HCT116 (cell line): ENCODE results near the gene BMAL1. TPM values are rescaled to one million over a fixed set of nuclear protein-coding genes. Genes with fewer than 3 reads are reported as not detected.

Experiments
- ATAC-seq: fragments of 200-7000 bp; cut with Tn5 transposase; 2 replicates; pipeline ENCODE4 v1.9.1; 2020; ENCODE audit warnings: mild to moderate bottlenecking, moderate library complexity
- BruUV-seq: library from RNA; stranded (reverse); fragments of 400-500 nt; replicated peaks from 2 replicates; lab custom pipeline; 2021; lab: Mats Ljungman, UMichigan
- CTCF ChIA-PET: fragments of 300-600 bp; sonication (Branson Sonifier 250); formaldehyde crosslinking; loops from one replicate; lab custom pipeline; 2021; ENCODE audit warnings: antibody characterized with exemption; lab: Charles Lee
- POLR2A ChIA-PET: fragments of 300-600, 350-600 bp; sonication (Branson Sonifier 250); formaldehyde crosslinking; loops from one replicate; lab custom pipeline; 2021; ENCODE audit warnings: antibody characterized with exemption; lab: Charles Lee
- RAD21 ChIA-PET, 2 experiments: fragments of 300-600 bp; sonication (Branson Sonifier 250); formaldehyde crosslinking; loops; one replicate each; lab custom pipeline; 2023; ENCODE audit warnings: low total read pairs in 2 of 2; ENCODE audit not compliant: uncharacterized antibody in 2 of 2, unreplicated experiment in 2 of 2, low non-redundant PET in 1 of 2; lab: Charles Lee
- DNase-seq: peaks from one replicate; pipeline ENCODE4 v3.0.0-alpha.2; 2010; ENCODE audit warnings: low read depth, low spot score
- H2AFZ ChIP-seq: fragments of 200-600 bp; shearing (Covaris generic), sonication (generic); 2 replicates; pipeline ENCODE4 v1.6.1; 2017; ENCODE audit warnings: low read depth, mixed run types, mixed read lengths, antibody characterized with exemption, low read length; ENCODE audit not compliant: poor library complexity, severe bottlenecking
- H3K27ac ChIP-seq: 2 replicates; pipeline ENCODE4 v1.5.1; 2012; ENCODE audit warnings: low read depth, low read length
- H3K27me3 ChIP-seq: fragments of 200-600 bp; sonication (generic); 2 replicates; pipeline ENCODE4 v1.6.1; 2016; ENCODE audit warnings: mixed run types, low read length, mixed read lengths; ENCODE audit not compliant: insufficient read depth
- H3K36me3 ChIP-seq, 2 experiments: fragments of 200-500 bp in 1 of 2; fragments of 200-600 bp in 1 of 2; sonication (Bioruptor generic) in 1 of 2; sonication (generic) in 1 of 2; 2 replicates each; pipeline versions ENCODE4 v1.5.1 to v1.6.1; 2014 to 2016; ENCODE audit warnings: low read length in 2 of 2, inconsistent platforms in 1 of 2, mixed read lengths in 1 of 2, mixed run types in 1 of 2; ENCODE audit not compliant: insufficient read depth in 2 of 2, control insufficient read depth in 1 of 2
- H3K4me1 ChIP-seq, 2 experiments: fragments of 200-600 bp in 1 of 2; sonication (generic) in 1 of 2; 2 replicates each; pipeline versions ENCODE4 v1.5.1 to v1.6.1; 2012 to 2017; ENCODE audit warnings: low read length in 2 of 2, inconsistent platforms in 1 of 2, mild to moderate bottlenecking in 1 of 2, mixed read lengths in 1 of 2, mixed run types in 1 of 2, moderate library complexity in 1 of 2; ENCODE audit not compliant: insufficient read depth in 2 of 2, control insufficient read depth in 1 of 2
- H3K4me2 ChIP-seq: fragments of 200-600 bp; sonication (generic); 2 replicates; pipeline ENCODE4 v1.6.1; 2017; ENCODE audit warnings: mixed run types, low read length, mixed read lengths
- H3K4me3 ChIP-seq, 2 experiments: fragments of 200-600 bp in 1 of 2; sonication (generic) in 1 of 2; replicated peaks in 1 of 2; 2 replicates each; pipeline ENCODE4 v1.5.1; 2011 to 2016; ENCODE audit warnings: low read length in 2 of 2, control low read depth in 1 of 2, low read depth in 1 of 2, mild to moderate bottlenecking in 1 of 2, mixed read lengths in 1 of 2, mixed run types in 1 of 2
- H3K79me2 ChIP-seq: fragments of 200-600 bp; sonication (generic); 2 replicates; pipeline ENCODE4 v1.6.1; 2017; ENCODE audit warnings: mild to moderate bottlenecking, mixed run types, low read length, moderate library complexity, mixed read lengths; ENCODE audit not compliant: insufficient read depth
- H3K9ac ChIP-seq: fragments of 200-600 bp; sonication (generic); 2 replicates; pipeline ENCODE4 v1.6.1; 2016; ENCODE audit warnings: low read length, mixed read lengths
- H3K9me2 ChIP-seq: fragments of 200-600 bp; sonication (generic), shearing (Covaris generic); 2 replicates; pipeline ENCODE4 v1.6.1; 2017; ENCODE audit warnings: mixed run types, mild to moderate bottlenecking, moderate library complexity; ENCODE audit not compliant: insufficient read depth
- H3K9me3 ChIP-seq, 2 experiments: fragments of 200-500 bp in 1 of 2; fragments of 200-600 bp in 1 of 2; sonication (Bioruptor generic) in 1 of 2; sonication (generic) in 1 of 2; 2 replicates each; pipeline ENCODE4 v1.6.1; 2014 to 2017; ENCODE audit warnings: low read length in 2 of 2, mixed read lengths in 2 of 2, inconsistent platforms in 1 of 2, low read depth in 1 of 2, mild to moderate bottlenecking in 1 of 2, mixed run types in 1 of 2, moderate library complexity in 1 of 2; ENCODE audit not compliant: control insufficient read depth in 1 of 2, insufficient read depth in 1 of 2
- H4K20me1 ChIP-seq: fragments of 200-600 bp; sonication (generic), shearing (Covaris generic); 2 replicates; pipeline ENCODE4 v1.6.1; 2017; ENCODE audit warnings: mixed run types, mild to moderate bottlenecking, moderate library complexity; ENCODE audit not compliant: insufficient read depth
- ATF3 ChIP-seq: IDR thresholded peaks from 2 replicates; pipeline ENCODE4 v1.6.1; 2012
- CBX3 ChIP-seq: IDR thresholded peaks from 2 replicates; pipeline ENCODE4 v1.6.1; 2012; ENCODE audit warnings: low read depth
- CEBPB ChIP-seq: IDR thresholded peaks from 2 replicates; pipeline ENCODE4 v1.6.1; 2012; ENCODE audit warnings: low read depth
- CTCF ChIP-seq, 3 experiments: fragments of 200-600 bp in 1 of 3; sonication (generic) in 1 of 3; IDR thresholded peaks in 2 of 3; conservative IDR thresholded peaks in 1 of 3; 2 replicates each; pipeline ENCODE4 v1.5.1; 2012 to 2017; ENCODE audit warnings: low read depth in 2 of 3, low read length in 2 of 3, antibody characterized with exemption in 1 of 3, borderline replicate concordance in 1 of 3, control low read depth in 1 of 3, mild to moderate bottlenecking in 1 of 3, mixed read lengths in 1 of 3, mixed run types in 1 of 3, moderate library complexity in 1 of 3; ENCODE audit not compliant: insufficient read depth in 1 of 3
- EZH2 ChIP-seq: fragments of 200-600 bp; sonication (generic); IDR thresholded peaks from 2 replicates; pipeline ENCODE4 v1.6.1; 2017; ENCODE audit warnings: antibody characterized with exemption, mixed run types
- EZH2phosphoT487 ChIP-seq: fragments of 200-600 bp; IDR thresholded peaks from 2 replicates; pipeline ENCODE4 v1.6.1; 2018; ENCODE audit warnings: antibody characterized with exemption, borderline replicate concordance
- FOSL1 ChIP-seq: IDR thresholded peaks from 2 replicates; pipeline ENCODE4 v1.6.1; 2012; ENCODE audit warnings: low read depth
- MAX ChIP-seq: IDR thresholded peaks from 2 replicates; pipeline ENCODE4 v1.6.1; 2012
- POLR2A ChIP-seq: IDR thresholded peaks from 2 replicates; pipeline ENCODE4 v1.7.0; 2011; ENCODE audit warnings: borderline replicate concordance; ENCODE audit not compliant: insufficient read depth, insufficient read length; ENCODE audit errors: extremely low read depth
- REST ChIP-seq: IDR thresholded peaks from 2 replicates; pipeline ENCODE4 v1.6.1; 2012; ENCODE audit warnings: low read depth
- SIN3A ChIP-seq: IDR thresholded peaks from 2 replicates; pipeline ENCODE4 v1.6.1; 2012; ENCODE audit warnings: low read depth
- SP1 ChIP-seq: IDR thresholded peaks from 2 replicates; pipeline ENCODE4 v1.6.1; 2012; ENCODE audit warnings: low read depth
- ZBTB33 ChIP-seq: IDR thresholded peaks from 2 replicates; pipeline ENCODE4 v1.6.1; 2011; ENCODE audit warnings: mild to moderate bottlenecking, low read length, moderate library complexity; ENCODE audit not compliant: insufficient replicate concordance; ENCODE audit errors: extremely low read depth
- ZNF274 ChIP-seq: fragments of 200-500 bp; sonication (Bioruptor generic); IDR thresholded peaks from 2 replicates; pipeline ENCODE4 v1.6.1; 2014; ENCODE audit warnings: mild to moderate bottlenecking, low read depth, low read length, inconsistent platforms
- intact Hi-C: fragments of 100-400 bp; cut with micrococcal nuclease; formaldehyde crosslinking; loops from 2 replicates; pipeline ENCODE4 v1.10.0; 2022
- total RNA-seq: library from RNA; stranded (reverse); gene quantifications from one replicate; pipeline ENCODE4 v1.2.1, GENCODE V29; 2021; ENCODE audit not compliant: unreplicated experiment

The BMAL1 gene
- total RNA-seq, 1 experiment from 2014 or later = 17.6 TPM

DNA sequence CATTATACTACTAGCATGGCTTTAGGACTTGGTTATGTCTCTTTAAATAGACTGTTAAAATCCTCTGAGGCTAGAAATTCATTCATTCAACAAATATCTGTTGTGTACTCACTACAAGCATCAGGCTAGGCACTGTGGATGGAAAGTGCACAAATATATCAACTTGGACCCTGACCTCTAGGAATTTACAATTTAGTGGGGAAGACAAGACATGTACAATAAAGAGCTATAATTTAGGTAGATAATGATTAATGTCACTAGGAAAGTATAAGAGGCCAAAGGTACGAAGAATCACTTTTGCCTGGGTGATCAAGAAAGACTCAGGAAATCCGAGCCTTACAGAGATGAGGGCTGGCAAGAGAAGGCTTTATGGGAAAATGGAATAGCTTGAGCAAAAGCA lies 25.6 kb upstream of the BMAL1 start:
- no TSS peak for BruUV-seq
- no peaks in the 10 kb centered on the region for H3K4me1 ChIP-seq
- TF ChIP-seq EZH2phosphoT487 = no peak
- no peak for TF ChIP-seq EZH2
- TF ChIP-seq CBX3 = no peak
- TF ChIP-seq SIN3A = no peak
- no peak for TF ChIP-seq CTCF (IDR thresholded peaks at IDR 0.05 in 2 of 3, conservative IDR thresholded peaks at IDR 0.05 in 1 of 3; ENCODE audit: borderline replicate concordance in 1 of 3, insufficient read depth in 1 of 3, low read depth in 2 of 3, low read length in 2 of 3)
- no peak for TF ChIP-seq FOSL1
- no peak for TF ChIP-seq POLR2A
- no peak for TF ChIP-seq ZNF274
- no peak for TF ChIP-seq CEBPB
- RAD21 ChIA-PET = no interaction called here
- H3K79me2 ChIP-seq = no peaks in the 10 kb centered on the region
- H3K27ac ChIP-seq = no peak overlapping the region
- intact Hi-C loops = no loop called here
- H3K4me2 ChIP-seq = no peak overlapping the region
- H3K9me3 ChIP-seq = no peaks in the 10 kb centered on the region
- DNase-seq (no peak), ATAC-seq (no peak)
- CTCF ChIA-PET = no interaction called here
- no peaks in the 10 kb centered on the region for H3K36me3 ChIP-seq
- no peaks in the 10 kb centered on the region for H3K27me3 ChIP-seq
- H3K9me2 ChIP-seq = no peaks in the 10 kb centered on the region
- no peak overlapping the region for H2AFZ ChIP-seq
- no peak overlapping the region for H3K4me3 ChIP-seq
- POLR2A ChIA-PET = no interaction called here
- no peak overlapping the region for H3K9ac ChIP-seq
- H4K20me1 ChIP-seq = no peaks in the 10 kb centered on the region

DNA sequence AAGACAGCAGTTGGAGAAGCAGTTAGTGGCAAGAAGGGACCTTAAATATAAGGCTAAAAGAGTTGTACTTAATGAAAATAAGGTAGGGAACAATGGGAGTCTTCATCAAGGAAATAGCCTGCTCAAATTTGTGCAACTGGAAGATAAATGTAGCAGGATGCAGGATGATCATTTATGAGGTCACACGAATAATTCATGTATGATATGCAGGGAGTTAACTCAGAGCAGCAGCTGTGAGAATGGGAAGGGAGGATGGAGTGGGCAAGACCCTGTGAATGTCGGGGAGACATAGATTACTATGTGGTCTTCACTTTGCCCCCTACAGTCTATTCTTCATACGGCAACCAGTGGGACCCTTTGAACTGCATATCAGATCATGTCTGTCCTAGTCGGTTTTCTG lies 25.2 kb upstream of the BMAL1 start:
- Histone ChIP-seq H2AFZ (no peak overlapping the region), H3K4me2 (no peak overlapping the region), H4K20me1 (no peaks in the 10 kb centered on the region), H3K9me2 (no peaks in the 10 kb centered on the region), H3K4me3 (no peak overlapping the region), H3K9me3 (no peaks in the 10 kb centered on the region), H3K79me2 (no peaks in the 10 kb centered on the region), H3K9ac (no peak overlapping the region), H3K27ac (no peak overlapping the region), H3K36me3 (no peaks in the 10 kb centered on the region), H3K4me1 (no peaks in the 10 kb centered on the region), H3K27me3 (no peaks in the 10 kb centered on the region)
- ATAC-seq (no peak), DNase-seq (no peak)
- ChIA-PET POLR2A (no interaction called here), RAD21 (no interaction called here), CTCF (no interaction called here)
- intact Hi-C loops = no loop called here
- no TSS peak for BruUV-seq
- TF ChIP-seq ZBTB33 (no peak), MAX (no peak), ATF3 (no peak), REST (no peak), ZNF274 (no peak), CBX3 (no peak), SP1 (no peak)
